Adrenal gland (tissue), 12 donors: ENCODE results near the gene NBEAL1. TPM values are rescaled to one million over a fixed set of nuclear protein-coding genes. Genes with fewer than 3 reads are reported as not detected.
"Not testable (repeated sequence)": the region's sequence is repeated elsewhere in the genome, so short reads cannot be mapped to it uniquely, and the experiment has no call there.

Source experiments
- DNase-seq, 7 donors: peaks; one replicate each; pipeline ENCODE4 v3.0.0-alpha.2; 2019 to 2020
- H3K27ac ChIP-seq, 5 donors: fragments of 200-600 bp; sonication (generic) in 4 of 5; 1 replicate in 3 of 5; 2 replicates in 2 of 5; pipeline versions ENCODE4 v1.5.1 to v1.8.0; 2016 to 2020; ENCODE audit warnings: mild to moderate bottlenecking in 1 of 5
- H3K27me3 ChIP-seq: fragments of 200-600 bp; 2 replicates; pipeline ENCODE4 v1.8.0; 2021
- H3K36me3 ChIP-seq, 2 donors: fragments of 200-600 bp; replicated peaks in 1 of 2; 1 replicate in 1 of 2; 2 replicates in 1 of 2; pipeline versions ENCODE4 v1.5.1 to v1.8.0; 2018 to 2022
- H3K4me1 ChIP-seq, 2 donors: fragments of 200-600 bp; replicated peaks in 1 of 2; 1 replicate in 1 of 2; 2 replicates in 1 of 2; pipeline versions ENCODE4 v1.5.1 to v1.8.0; 2018 to 2021
- H3K4me3 ChIP-seq, 4 donors: fragments of 200-600 bp; sonication (generic) in 3 of 4; one replicate each; pipeline ENCODE4 v1.5.1; 2016 to 2018
- H3K9me3 ChIP-seq, 3 donors: fragments of 200-600 bp; sonication (generic) in 1 of 3; replicated peaks in 1 of 3; 1 replicate in 2 of 3; 2 replicates in 1 of 3; pipeline versions ENCODE4 v1.5.1 to v1.8.0; 2016 to 2021
- CTCF ChIP-seq, 6 experiments: fragments of 450-650 bp in 4 of 6; fragments of 200-600 bp in 2 of 6; sonication (generic) in 1 of 6; IDR thresholded peaks; 1 replicate in 5 of 6; 2 replicates in 1 of 6; pipeline versions ENCODE4 v1.5.1 to v1.8.0; 2016 to 2021; ENCODE audit warnings: antibody characterized with exemption in 6 of 6, mild to moderate bottlenecking in 2 of 6, moderate library complexity in 1 of 6
- POLR2A ChIP-seq, 2 donors: fragments of 450-650 bp; IDR thresholded peaks; one replicate each; pipeline ENCODE4 v1.6.1; 2017; ENCODE audit warnings: antibody characterized with exemption in 2 of 2, mild to moderate bottlenecking in 2 of 2, moderate library complexity in 1 of 2
- WGBS, 4 donors: extraction: QIAGEN DNeasy Blood & Tissue Kit in 2 of 4; methylation state at CpG; one replicate each; pipeline versions ENCODE4 v1.1.5 to v1.1.7; 2013 to 2017; 5-methylcytosine and 5-hydroxymethylcytosine counted together
- intact Hi-C, 2 donors: fragments of 100-400 bp; cut with DNase I; formaldehyde crosslinking; loops; one replicate each; pipeline versions ENCODE4 v1.14.1 to v1.15.0; 2022 to 2023
- polyA plus RNA-seq, 3 donors: library from polyadenylated mRNA; stranded (reverse); fragments of 200-250 nt in 2 of 3; fragments of 350-450 nt in 1 of 3; fragmentation: Illumina TruSeq in 1 of 3; extraction: RNeasy Lipid Tissue Mini Kit (QIAGEN cat#74804) in 1 of 3; gene quantifications; one replicate each; pipeline ENCODE4 v1.2.3, GENCODE V29; 2013 to 2014
- total RNA-seq, 9 donors: library from RNA; depleted of rRNA in 4 of 9; stranded (reverse); fragments of >200 nt in 4 of 9; fragments of 120-200 nt in 1 of 9; fragmentation: NEBNext Ultra II Directional in 1 of 9; extraction: Animal tissue kit (Norgen Biotek cat#: 25700) in 1 of 9; gene quantifications; one replicate each; pipeline versions ENCODE4 v1.1.0 to v1.2.4, GENCODE V29; 2013 to 2023
- donor health status: healthy with polysubstance abuse.
- donor health status: Bipolar disorder and iron deficiency.
- donor health status: DM: yes; HTN: yes; CAD: no.
- donor health status: DM: no; HTN: no; CAD: no.
- donor health status: DM: no; HTN: no; CAD: no.
- donor health status: DM: yes; HTN: yes; CAD: no.

Gene NBEAL1
- total and polyA plus RNA-seq, 12 donors = 5.0 to 55.3 (median 25.4) TPM

- Histone ChIP-seq H3K9me3 (no peaks in the 10 kb centered on the region), H3K27ac (no peak overlapping the region), H3K36me3 (peaks cover 0 to 3% of the 10 kb centered on the region in 2 donors), H3K4me3 (no peak overlapping the region), H3K27me3 (no peaks in the 10 kb centered on the region), H3K4me1 (peaks cover 0 to 4% of the 10 kb centered on the region in 2 donors)
- no peak for DNase-seq
- intact Hi-C loops = no loop called here
- no peak for TF ChIP-seq CTCF (IDR thresholded peaks at IDR 0.05)
- no peak for TF ChIP-seq POLR2A (IDR thresholded peaks at IDR 0.05)
Measured at GRCh38 chr2:203072371-203072770, 57.7 kb downstream of the NBEAL1 start.

- Histone ChIP-seq H3K27me3 (no peaks in the 10 kb centered on the region), H3K4me1 (no peaks in the 10 kb centered on the region), H3K9me3 (no peaks in the 10 kb centered on the region), H3K27ac (no peak overlapping the region), H3K36me3 (peaks cover 0 to 7% of the 10 kb centered on the region in 2 donors), H3K4me3 (no peak overlapping the region)
- no peak for DNase-seq
- TF ChIP-seq POLR2A (IDR thresholded peaks at IDR 0.05) = no peak
- TF ChIP-seq CTCF (IDR thresholded peaks at IDR 0.05) = no peak
- intact Hi-C loops = no loop called here
- 61 to 73% (median 70%) methylated on average over 3 of the region's 3 CpGs for WGBS, 4 donors
Measured at GRCh38 chr2:203077451-203077850, 62.8 kb downstream of the NBEAL1 start.

GRCh38 chr2:203080447-203081045 is 65.9 kb downstream of the NBEAL1 start:
- H3K27ac ChIP-seq = no peak overlapping the region
- H3K9me3 ChIP-seq = no peaks in the 10 kb centered on the region
- no peak for DNase-seq
- WGBS, 4 donors = 78 to 84% (median 80%) methylated on average over 2 of the region's 2 CpGs
- H3K36me3 ChIP-seq = peaks cover 0 to 10% of the 10 kb centered on the region in 2 donors
- intact Hi-C loops = no loop called here
- no peak overlapping the region for H3K4me3 ChIP-seq
- peaks cover 0 to 7% of the 10 kb centered on the region in 2 donors for H3K4me1 ChIP-seq
- H3K27me3 ChIP-seq = no peaks in the 10 kb centered on the region
- no peak for TF ChIP-seq POLR2A (IDR thresholded peaks at IDR 0.05)
- TF ChIP-seq CTCF (IDR thresholded peaks at IDR 0.05) = no peak

GRCh38 chr2:203083328-203083727 is 68.7 kb downstream of the NBEAL1 start:
- intact Hi-C loops = no loop called here
- TF ChIP-seq POLR2A (IDR thresholded peaks at IDR 0.05) (no peak), CTCF (IDR thresholded peaks at IDR 0.05) (no peak)
- no peak for DNase-seq
- Histone ChIP-seq H3K9me3 (no peaks in the 10 kb centered on the region), H3K27me3 (no peaks in the 10 kb centered on the region), H3K36me3 (peaks cover 0 to 9% of the 10 kb centered on the region in 2 donors), H3K4me3 (no peak overlapping the region), H3K27ac (no peak overlapping the region), H3K4me1 (peaks cover 0 to 7% of the 10 kb centered on the region in 2 donors)
- WGBS, 4 donors = 82 to 85% (median 84%) methylated on average over 2 of the region's 2 CpGs

- H3K4me3 ChIP-seq, intact Hi-C loops, H3K36me3 ChIP-seq, H3K27me3 ChIP-seq, H3K27ac ChIP-seq, H3K9me3 ChIP-seq, H3K4me1 ChIP-seq, DNase-seq: not testable (repeated sequence)
- 92 to 100% (median 95%) methylated on average over 1 of the region's 1 CpG for WGBS, 4 donors
Measured at GRCh38 chr2:203086381-203086780, 71.7 kb downstream of the NBEAL1 start.

GRCh38 chr2:203090721-203091120 is 76.0 kb downstream of the NBEAL1 start:
- H3K36me3 ChIP-seq, H3K27ac ChIP-seq, H3K9me3 ChIP-seq, intact Hi-C loops, H3K27me3 ChIP-seq, H3K4me3 ChIP-seq, DNase-seq, H3K4me1 ChIP-seq: not testable (repeated sequence)
- 96 to 98% (median 97%) methylated on average over 4 of the region's 4 CpGs for WGBS, 4 donors
